Activated CD8-positive, alpha-beta T cell treated with anti-CD3 and anti-CD28 coated beads, Interleukin-2, amount 10 ng/mL, durations not matched to agents 7 days and 5 days (primary cell): Measurements from ENCODE around the gene FNDC3A. TPM values are rescaled to one million over a fixed set of nuclear protein-coding genes. Genes with fewer than 3 reads are reported as not detected.
"Not testable (repeated sequence)": the region's sequence is repeated elsewhere in the genome, so short reads cannot be mapped to it uniquely, and the experiment has no call there.

Source experiments
- ATAC-seq: fragments of 150-1000 bp; cut with Tn5 transposase; one replicate; pipeline ENCODE4 v1.10.0; 2021; ENCODE audit warnings: moderate library complexity
- CTCF ChIA-PET: fragments of 350-600 bp; sonication (Branson Sonifier 250); formaldehyde crosslinking; loops from one replicate; lab custom pipeline; 2021; ENCODE audit warnings: antibody characterized with exemption; lab: Charles Lee
- POLR2A ChIA-PET: fragments of 350-600 bp; sonication (Branson Sonifier 250); formaldehyde crosslinking; loops from one replicate; lab custom pipeline; 2021; ENCODE audit warnings: antibody characterized with exemption; lab: Charles Lee
- DNase-seq: peaks from one replicate; pipeline ENCODE4 v3.0.0-alpha.2; 2020
- H3K27ac Mint-ChIP-seq: one replicate; pipeline ENCODE4 v1.8.0; 2021; ENCODE audit warnings: mild to moderate bottlenecking, mixed read lengths
- H3K27me3 Mint-ChIP-seq: one replicate; pipeline ENCODE4 v1.8.0; 2021; ENCODE audit warnings: low read depth, mixed read lengths
- H3K36me3 Mint-ChIP-seq: one replicate; pipeline ENCODE4 v1.8.0; 2021; ENCODE audit warnings: low read depth, mixed read lengths
- H3K4me1 Mint-ChIP-seq: one replicate; pipeline ENCODE4 v1.8.0; 2021; ENCODE audit warnings: low read depth, mixed read lengths
- H3K4me3 Mint-ChIP-seq: one replicate; pipeline ENCODE4 v1.8.0; 2021; ENCODE audit warnings: mild to moderate bottlenecking, mixed read lengths
- H3K9me3 Mint-ChIP-seq: one replicate; pipeline ENCODE4 v1.8.0; 2022; ENCODE audit warnings: mixed read lengths; ENCODE audit not compliant: insufficient read depth
- total RNA-seq, 2 experiments: library from RNA; stranded (reverse); gene quantifications; one replicate each; pipeline ENCODE4 v1.2.3, GENCODE V29; 2021

The FNDC3A gene
- total RNA-seq, 2 experiments from 2014 or later = 25.5 to 25.7 TPM

DNA sequence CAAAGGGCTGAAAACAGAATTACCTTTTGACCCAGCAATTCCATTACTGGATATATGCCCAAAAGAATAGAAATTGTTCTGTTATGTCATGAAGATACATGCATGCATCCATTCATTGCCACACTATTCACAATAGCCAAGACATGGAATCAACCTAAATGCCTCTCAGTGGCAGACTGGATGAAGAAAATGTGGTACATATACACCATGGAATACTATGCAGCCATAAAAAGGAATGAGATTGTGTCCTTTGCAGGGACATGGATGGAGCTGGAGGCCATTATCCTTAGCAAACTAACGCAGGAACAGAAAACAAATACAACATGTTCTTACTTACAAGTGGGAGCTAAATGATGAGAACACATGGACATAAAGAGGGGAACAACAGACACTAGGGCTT lies 92.8 kb downstream of the FNDC3A start:
- H3K27me3 Mint-ChIP-seq, ATAC-seq, H3K4me3 Mint-ChIP-seq, POLR2A ChIA-PET, H3K9me3 Mint-ChIP-seq, H3K27ac Mint-ChIP-seq, DNase-seq, H3K4me1 Mint-ChIP-seq, CTCF ChIA-PET: not testable (repeated sequence)
- peaks cover 13% of the 10 kb centered on the region for H3K36me3 Mint-ChIP-seq

DNA sequence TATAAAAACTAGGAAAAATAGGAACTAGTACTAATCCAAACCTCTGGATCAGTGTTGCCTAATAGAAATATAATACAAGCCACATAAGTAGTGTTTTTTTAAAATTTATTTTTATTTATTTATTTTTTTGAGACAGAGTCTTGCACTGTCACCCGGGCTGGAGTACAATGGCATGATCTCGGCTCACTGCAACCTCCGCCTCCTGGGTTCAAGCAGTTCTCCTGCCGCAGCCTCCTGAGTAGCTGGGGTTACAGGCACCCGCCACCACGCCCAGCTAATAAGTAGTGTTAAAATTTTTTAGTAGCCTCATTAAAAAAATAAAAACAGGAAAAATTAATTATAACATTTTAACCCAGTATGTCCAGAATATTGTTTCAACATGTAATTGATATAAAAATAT lies 94.3 kb downstream of the FNDC3A start:
- H3K4me1 Mint-ChIP-seq, H3K27ac Mint-ChIP-seq, ATAC-seq, H3K27me3 Mint-ChIP-seq, CTCF ChIA-PET, H3K4me3 Mint-ChIP-seq, POLR2A ChIA-PET, H3K9me3 Mint-ChIP-seq, DNase-seq: not testable (repeated sequence)
- H3K36me3 Mint-ChIP-seq = peaks cover 13% of the 10 kb centered on the region

DNA sequence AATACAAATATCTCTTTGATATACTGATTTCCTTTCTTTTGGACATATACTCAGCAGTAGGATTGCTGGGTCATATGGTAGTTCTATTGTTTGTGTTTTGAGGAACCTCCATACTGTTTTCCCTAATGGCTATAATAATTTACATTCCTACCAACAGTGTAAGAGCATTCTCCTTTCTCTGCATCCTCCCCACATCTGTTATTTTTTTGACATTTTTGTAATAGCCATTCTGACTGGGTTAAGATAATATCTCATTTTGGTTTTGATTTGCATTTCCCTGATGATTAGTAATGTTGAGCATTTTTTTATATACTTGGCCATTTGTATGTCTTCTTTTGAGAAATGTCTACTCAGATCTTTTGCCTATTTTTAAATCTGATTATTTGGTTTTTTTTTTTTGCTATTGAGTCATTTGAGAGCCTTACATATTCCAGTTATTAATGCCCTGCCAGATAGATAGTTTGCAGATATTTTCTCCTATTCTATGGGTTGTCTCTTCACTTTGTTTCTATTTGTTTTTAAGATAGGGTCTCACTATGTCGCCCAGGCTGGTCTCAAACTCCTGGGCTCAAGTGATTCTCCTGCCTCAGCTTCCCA lies 95.7 kb downstream of the FNDC3A start:
- H3K36me3 Mint-ChIP-seq = peaks cover 14% of the 10 kb centered on the region
- ChIA-PET CTCF (no interaction called here), POLR2A (no interaction called here)
- ATAC-seq (no peak), DNase-seq (no peak)
- no peak overlapping the region for H3K4me3 Mint-ChIP-seq
- H3K9me3 Mint-ChIP-seq = no peaks in the 10 kb centered on the region
- H3K27me3 Mint-ChIP-seq = no peaks in the 10 kb centered on the region
- H3K4me1 Mint-ChIP-seq = no peaks in the 10 kb centered on the region
- no peak overlapping the region for H3K27ac Mint-ChIP-seq

DNA sequence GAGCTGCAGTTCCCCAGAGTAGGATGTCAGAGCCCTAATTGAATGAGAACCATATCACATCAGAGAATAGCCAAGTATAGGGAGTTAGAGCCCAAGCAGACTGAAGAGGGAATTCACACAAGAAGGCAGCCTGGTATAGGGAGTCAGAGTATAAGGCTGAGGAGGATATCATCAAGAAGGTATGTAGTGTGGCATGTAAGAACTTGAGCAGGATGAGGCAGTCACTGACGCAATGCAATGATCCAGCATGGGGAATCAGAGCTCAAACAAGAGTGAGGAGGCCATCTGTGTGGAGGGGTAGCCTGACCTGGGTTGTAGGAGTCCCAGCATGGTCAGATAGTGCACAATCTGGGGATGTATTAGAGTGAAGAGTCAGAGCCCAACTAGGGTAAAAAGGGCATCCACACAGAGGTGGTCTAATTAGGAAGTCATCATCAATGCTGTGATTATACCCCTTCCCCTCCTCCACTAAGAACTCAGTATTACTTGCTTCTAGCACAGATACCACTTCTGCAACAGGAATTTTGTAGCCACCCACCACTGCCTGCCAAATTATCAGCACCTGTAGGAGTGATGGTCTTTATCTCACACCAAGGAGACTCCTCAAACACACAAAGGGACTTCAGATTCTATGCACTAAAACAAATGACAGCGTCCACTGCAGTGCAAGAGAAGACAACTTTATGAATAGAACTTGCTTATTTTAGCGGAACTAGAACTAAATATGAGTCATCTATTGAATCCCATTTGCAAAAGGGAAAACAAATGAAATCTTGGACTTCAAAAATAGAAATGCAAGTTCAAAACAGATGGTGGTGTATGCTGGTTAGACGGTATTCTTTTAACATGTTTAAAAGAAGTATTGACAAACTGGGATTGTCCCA lies 107.2 kb downstream of the FNDC3A start:
- no peak for ATAC-seq
- DNase-seq = no peak
- no peaks in the 10 kb centered on the region for H3K9me3 Mint-ChIP-seq
- CTCF ChIA-PET = no interaction called here
- POLR2A ChIA-PET = no interaction called here
- H3K4me1 Mint-ChIP-seq = no peaks in the 10 kb centered on the region
- peaks cover 15% of the 10 kb centered on the region for H3K36me3 Mint-ChIP-seq
- H3K27me3 Mint-ChIP-seq = no peaks in the 10 kb centered on the region
- H3K27ac Mint-ChIP-seq = no peak overlapping the region
- H3K4me3 Mint-ChIP-seq = no peak overlapping the region

DNA sequence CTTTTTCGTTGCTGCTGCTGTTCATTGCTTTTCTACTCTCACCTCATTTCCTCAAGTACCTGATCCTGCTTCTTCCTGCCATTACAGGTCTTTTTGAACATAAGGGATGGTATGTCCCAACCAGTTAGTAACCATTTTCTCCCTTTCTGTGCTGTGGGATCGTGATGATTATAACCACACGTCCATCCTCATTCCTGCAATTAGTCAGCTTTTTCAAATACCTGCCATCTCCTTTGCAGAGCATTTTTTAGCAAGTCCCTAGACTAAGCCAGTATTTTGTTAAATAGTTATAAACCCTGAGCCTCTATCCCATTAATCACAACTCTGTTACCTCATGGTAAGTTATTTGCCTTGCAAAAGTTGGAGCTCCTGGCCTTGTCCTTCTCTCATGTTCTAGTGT lies 109.2 kb downstream of the FNDC3A start:
- Mint-ChIP-seq H3K4me3 (no peak overlapping the region), H3K36me3 (peaks cover 8% of the 10 kb centered on the region), H3K27ac (no peak overlapping the region), H3K4me1 (no peaks in the 10 kb centered on the region), H3K9me3 (no peaks in the 10 kb centered on the region), H3K27me3 (no peaks in the 10 kb centered on the region)
- no peak for DNase-seq
- ChIA-PET POLR2A (interaction anchor here (0.5 kb wide), 1 partner anchor 759 kb away, joined by 5 read pairs; no protein-coding TSS in a partner anchor), CTCF (interaction anchor here (0.9 kb wide), 1 partner anchor 26 kb away, joined by 4 read pairs; no protein-coding TSS in a partner anchor)
- no peak for ATAC-seq

DNA sequence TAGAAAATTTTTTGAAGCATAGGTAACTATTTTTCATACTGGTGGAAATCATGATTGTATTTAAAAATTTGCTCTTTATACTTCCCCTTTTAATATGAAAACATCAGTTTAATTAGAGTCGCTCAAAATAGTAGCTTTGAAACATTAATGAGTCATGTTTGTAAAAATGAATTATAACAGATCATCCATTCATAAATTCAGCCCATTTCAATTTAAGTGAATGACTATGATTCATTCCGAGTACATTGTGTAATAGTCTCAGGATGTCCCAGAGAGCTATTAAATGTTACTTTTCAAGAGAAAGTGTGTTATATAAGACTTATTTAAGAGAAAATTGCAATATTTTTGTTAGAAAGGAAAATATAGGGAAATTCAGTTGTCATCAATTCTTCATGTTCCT lies 111.0 kb downstream of the FNDC3A start:
- no peaks in the 10 kb centered on the region for H3K9me3 Mint-ChIP-seq
- ATAC-seq (no peak), DNase-seq (no peak)
- ChIA-PET POLR2A (no interaction called here), CTCF (interaction anchor here (0.8 kb wide), 1 partner anchor 12 kb away, joined by 3 read pairs; no protein-coding TSS in a partner anchor)
- no peak overlapping the region for H3K27ac Mint-ChIP-seq
- no peaks in the 10 kb centered on the region for H3K4me1 Mint-ChIP-seq
- no peaks in the 10 kb centered on the region for H3K27me3 Mint-ChIP-seq
- H3K4me3 Mint-ChIP-seq = no peak overlapping the region
- peaks cover 3% of the 10 kb centered on the region for H3K36me3 Mint-ChIP-seq

DNA sequence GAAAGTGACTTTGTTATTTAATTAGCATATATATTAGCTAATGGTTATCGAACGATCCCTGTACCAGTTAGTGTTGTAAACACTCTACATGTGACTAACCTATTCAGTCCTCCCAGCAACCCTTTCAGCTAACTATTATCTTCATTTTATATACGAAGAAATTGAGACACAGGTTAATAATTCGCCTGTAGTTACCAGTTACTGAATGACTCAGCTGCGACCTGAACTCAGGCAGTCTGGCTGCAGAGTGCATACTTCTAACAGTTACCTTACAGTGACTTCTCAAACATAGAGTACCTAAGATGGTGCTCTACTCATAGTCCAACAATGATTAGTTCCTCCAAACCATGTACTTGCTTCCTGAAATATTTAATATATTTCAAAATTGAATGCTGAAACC lies 117.7 kb downstream of the FNDC3A start:
- CTCF ChIA-PET = no interaction called here
- H3K27me3 Mint-ChIP-seq = no peaks in the 10 kb centered on the region
- ATAC-seq (no peak), DNase-seq (no peak)
- no peaks in the 10 kb centered on the region for H3K9me3 Mint-ChIP-seq
- no peaks in the 10 kb centered on the region for H3K4me1 Mint-ChIP-seq
- peaks cover 4% of the 10 kb centered on the region for H3K36me3 Mint-ChIP-seq
- no peak overlapping the region for H3K27ac Mint-ChIP-seq
- no peak overlapping the region for H3K4me3 Mint-ChIP-seq
- POLR2A ChIA-PET = no interaction called here

DNA sequence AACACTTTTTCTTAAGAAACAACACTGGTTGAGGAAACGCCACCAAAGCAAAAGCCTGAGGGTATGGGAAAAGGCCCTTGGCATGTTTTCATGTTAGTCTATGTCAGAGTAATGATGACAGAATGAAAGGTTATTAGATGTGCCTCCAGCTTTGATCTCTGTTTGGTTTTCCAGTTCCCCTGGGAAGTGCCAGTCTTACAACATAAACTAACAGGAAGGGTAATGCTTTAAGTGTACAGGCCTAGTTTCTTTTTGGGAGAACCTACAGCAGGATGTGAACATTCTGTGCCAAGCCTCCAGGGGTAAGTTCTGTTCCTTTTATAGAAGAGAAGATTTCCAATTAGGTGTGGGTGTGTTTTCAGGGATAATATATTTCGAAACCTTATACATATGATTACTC lies 121.7 kb downstream of the FNDC3A start:
- DNase-seq (no peak), ATAC-seq (no peak)
- CTCF ChIA-PET = no interaction called here
- H3K27ac Mint-ChIP-seq = no peak overlapping the region
- H3K27me3 Mint-ChIP-seq = no peaks in the 10 kb centered on the region
- H3K36me3 Mint-ChIP-seq = peaks cover 2% of the 10 kb centered on the region
- H3K4me1 Mint-ChIP-seq = peaks cover 2% of the 10 kb centered on the region
- H3K4me3 Mint-ChIP-seq = no peak overlapping the region
- POLR2A ChIA-PET = no interaction called here
- H3K9me3 Mint-ChIP-seq = no peaks in the 10 kb centered on the region

DNA sequence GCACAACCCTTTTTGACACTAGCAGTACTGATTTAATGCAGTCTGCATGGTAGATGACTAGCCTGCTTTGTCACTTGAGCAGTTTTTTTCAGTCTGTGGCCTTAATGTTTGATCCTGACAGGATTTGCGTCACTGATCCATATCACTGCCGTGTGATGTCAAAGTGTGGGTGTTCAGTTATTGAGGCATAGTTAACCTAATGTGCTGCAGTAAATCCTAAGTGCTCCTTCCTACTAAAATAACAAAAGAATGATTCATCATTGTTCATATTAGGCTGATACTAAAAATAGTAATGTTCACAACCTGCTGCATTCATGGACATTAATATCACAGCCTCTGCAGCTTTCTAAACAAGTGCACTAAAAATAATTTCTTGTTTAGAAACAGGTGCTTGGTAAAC lies 122.5 kb downstream of the FNDC3A start:
- ChIA-PET POLR2A (no interaction called here), CTCF (interaction anchor here (1.5 to 2.4 kb wide), 2 partner anchors 12 to 33 kb away, joined by 3 to 15 read pairs; no protein-coding TSS in a partner anchor)
- Mint-ChIP-seq H3K27ac (no peak overlapping the region), H3K9me3 (no peaks in the 10 kb centered on the region), H3K36me3 (peaks cover 2% of the 10 kb centered on the region), H3K4me3 (no peak overlapping the region), H3K27me3 (no peaks in the 10 kb centered on the region), H3K4me1 (peaks cover 2% of the 10 kb centered on the region)
- DNase-seq = no peak
- no peak for ATAC-seq

DNA sequence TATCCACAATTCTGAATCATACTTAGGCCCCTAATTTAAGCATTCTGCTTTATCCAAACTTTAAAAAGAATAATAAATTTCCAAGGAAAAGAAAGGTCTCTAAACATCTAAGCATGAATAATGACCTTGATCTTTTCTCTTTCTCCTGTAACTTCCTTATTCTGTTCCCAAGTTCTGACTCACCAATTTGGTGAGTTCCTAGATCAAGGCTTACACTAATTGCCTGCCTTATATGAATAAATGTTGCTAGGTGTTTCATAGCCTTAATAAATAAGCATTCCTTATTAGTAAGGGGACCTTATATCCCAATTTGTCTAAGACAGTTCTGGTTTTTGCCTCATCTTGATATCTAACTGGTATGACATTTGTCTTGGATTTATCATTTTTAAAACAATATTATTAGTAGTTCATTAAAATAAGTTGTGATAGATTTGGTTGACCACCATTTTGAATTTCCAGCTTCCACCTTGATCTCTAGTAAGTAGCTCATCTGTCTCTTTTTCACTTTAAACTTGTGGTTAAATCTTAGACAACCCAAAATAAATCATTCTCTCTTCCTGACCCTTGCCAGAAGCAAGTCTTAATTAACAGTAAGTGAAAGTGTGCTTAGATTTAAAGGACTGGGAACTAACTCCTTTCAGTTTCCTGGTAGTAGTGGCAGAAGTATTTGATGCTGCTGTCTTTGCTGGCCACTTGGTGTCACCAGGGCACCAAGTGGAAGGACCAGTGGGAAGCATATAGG lies 123.2 kb downstream of the FNDC3A start:
- H3K9me3 Mint-ChIP-seq = no peaks in the 10 kb centered on the region
- no peaks in the 10 kb centered on the region for H3K27me3 Mint-ChIP-seq
- ATAC-seq (no peak), DNase-seq (no peak)
- H3K27ac Mint-ChIP-seq = no peak overlapping the region
- H3K36me3 Mint-ChIP-seq = peaks cover 2% of the 10 kb centered on the region
- POLR2A ChIA-PET = interaction anchor here (0.6 kb wide), 1 partner anchor 310 kb away, joined by 3 read pairs; no protein-coding TSS in a partner anchor
- no peak overlapping the region for H3K4me3 Mint-ChIP-seq
- CTCF ChIA-PET = interaction anchor here (0.8 to 2.4 kb wide), 7 partner anchors 11 to 187 kb away, joined by 3 to 15 read pairs (median 4); no protein-coding TSS in a partner anchor
- peaks cover 2% of the 10 kb centered on the region for H3K4me1 Mint-ChIP-seq

DNA sequence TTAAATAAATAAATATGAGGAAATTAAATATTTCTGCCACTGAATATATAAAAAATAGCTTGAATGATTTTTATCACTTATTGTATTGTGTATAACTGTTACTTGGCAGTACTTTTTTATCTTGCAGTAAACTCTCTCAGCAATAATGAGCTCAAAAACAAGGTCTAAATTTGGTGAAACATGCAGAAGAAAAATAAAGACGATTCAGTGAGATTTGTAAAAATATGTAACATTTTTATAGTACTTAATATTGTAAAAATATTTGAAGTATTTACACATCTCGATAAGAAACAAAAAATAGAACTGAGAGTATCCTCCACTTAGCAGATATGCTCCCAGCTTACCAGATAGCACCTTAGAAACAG lies 123.8 kb downstream of the FNDC3A start:
- ATAC-seq (no peak), DNase-seq (no peak)
- no peak overlapping the region for H3K4me3 Mint-ChIP-seq
- H3K27ac Mint-ChIP-seq = no peak overlapping the region
- CTCF ChIA-PET = interaction anchor here (0.8 to 2.4 kb wide), 8 partner anchors 11 to 187 kb away, joined by 3 to 15 read pairs (median 4); partner anchors contain the start of gene CDADC1
- peaks cover 2% of the 10 kb centered on the region for H3K4me1 Mint-ChIP-seq
- H3K27me3 Mint-ChIP-seq = no peaks in the 10 kb centered on the region
- POLR2A ChIA-PET = interaction anchor here (0.6 kb wide), 1 partner anchor 310 kb away, joined by 3 read pairs; no protein-coding TSS in a partner anchor
- H3K9me3 Mint-ChIP-seq = no peaks in the 10 kb centered on the region
- H3K36me3 Mint-ChIP-seq = peaks cover under 1% of the 10 kb centered on the region
